Activated CD8-positive, alpha-beta memory T cell treated with anti-CD3 and anti-CD28 coated beads, Interleukin-2, amount 50 U/mL, for 48 hours (primary cell): Measurements from ENCODE around the gene ANTKMT.
"Not testable (repeated sequence)": the region's sequence is repeated elsewhere in the genome, so short reads cannot be mapped to it uniquely, and the experiment has no call there.

Source experiments
- DNase-seq: peaks from one replicate; pipeline ENCODE4 v3.0.0-alpha.2; 2020

The ANTKMT gene

DNA sequence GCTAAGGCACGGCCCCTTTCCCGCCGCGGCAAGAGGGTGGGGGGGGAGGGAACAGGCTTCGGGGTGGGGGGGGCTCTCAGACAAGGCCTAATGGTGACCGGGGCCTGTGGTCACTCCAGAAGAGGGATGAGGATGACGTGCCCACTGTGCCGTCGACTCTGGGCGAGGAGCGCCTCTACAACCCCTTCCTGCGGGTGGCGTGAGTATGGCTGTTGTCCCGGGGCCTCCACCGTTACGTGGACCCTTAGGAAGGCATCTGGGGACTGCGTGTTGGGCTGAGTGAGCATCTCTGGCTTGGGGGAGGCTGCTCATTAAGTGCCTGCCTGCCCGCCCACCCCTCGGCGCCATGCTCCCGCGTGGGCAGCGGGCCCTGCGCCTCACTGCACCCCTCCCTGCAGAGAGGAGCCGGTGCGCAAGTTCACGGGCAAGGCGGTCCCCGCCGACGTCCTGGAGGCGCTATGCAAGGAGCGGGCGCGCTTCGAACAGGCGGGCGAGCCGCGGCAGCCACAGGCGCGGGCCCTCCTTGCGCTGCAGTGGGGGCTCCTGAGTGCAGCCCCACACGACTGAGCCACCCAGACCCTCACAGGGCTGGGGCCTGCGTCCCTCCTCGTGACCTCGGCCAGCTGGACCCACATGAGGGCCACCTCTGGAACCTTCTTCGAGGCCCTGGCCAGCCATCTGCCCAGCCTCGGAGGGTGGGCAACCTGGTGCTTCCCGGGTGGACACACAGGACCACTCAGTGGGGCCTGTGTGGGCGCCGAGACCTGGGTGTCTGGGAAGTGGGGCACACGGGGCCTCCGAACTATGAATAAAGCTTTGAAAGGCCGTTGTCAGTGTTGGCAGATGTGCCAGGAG, 8.2 kb downstream of the ANTKMT start:
- DNase-seq = peak; percentile 60

DNA sequence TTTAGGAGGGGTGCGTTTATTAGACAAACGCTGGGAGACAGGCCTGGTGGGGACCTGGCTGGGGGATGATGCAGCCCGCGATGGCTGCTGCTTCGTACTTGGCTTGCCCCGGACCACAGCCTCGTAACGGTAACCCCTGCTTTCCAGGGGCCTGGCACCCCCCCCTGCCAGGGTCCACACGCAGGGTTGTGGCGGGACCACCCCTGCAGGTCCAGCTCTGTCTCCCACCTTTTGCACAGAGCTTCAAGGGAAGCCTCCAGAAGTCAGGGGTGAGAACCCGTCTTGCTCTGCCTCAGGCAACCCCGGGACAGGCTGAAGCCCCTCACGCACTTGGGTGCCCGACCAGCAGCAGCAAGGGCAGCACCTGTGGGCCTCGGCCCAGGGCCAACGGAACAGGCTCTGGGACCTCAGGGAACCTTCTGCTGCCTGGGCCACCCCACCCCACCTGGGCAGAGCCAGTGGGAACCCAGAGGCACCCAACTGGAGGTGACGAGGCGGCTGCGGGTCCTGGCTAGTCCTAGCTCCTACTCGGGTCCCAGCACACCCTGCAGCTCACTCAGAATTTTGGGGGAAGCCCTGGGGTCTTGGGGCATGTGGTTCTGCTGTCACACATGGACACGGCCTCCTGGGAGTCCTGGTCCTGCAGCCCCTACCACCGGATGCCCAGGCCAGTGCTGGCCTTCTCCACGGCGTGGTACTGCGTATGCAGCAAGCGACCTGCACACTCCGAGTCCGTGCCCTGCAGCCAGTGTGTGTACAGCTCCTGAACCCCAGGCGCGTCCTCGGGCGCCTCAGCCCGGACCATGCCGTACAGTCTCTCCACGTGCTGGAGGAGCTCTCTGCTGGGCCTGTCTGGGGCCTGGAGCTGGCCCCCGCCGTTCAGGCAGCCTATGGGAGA, 9.1 kb downstream of the ANTKMT start:
- DNase-seq = no peak

DNA sequence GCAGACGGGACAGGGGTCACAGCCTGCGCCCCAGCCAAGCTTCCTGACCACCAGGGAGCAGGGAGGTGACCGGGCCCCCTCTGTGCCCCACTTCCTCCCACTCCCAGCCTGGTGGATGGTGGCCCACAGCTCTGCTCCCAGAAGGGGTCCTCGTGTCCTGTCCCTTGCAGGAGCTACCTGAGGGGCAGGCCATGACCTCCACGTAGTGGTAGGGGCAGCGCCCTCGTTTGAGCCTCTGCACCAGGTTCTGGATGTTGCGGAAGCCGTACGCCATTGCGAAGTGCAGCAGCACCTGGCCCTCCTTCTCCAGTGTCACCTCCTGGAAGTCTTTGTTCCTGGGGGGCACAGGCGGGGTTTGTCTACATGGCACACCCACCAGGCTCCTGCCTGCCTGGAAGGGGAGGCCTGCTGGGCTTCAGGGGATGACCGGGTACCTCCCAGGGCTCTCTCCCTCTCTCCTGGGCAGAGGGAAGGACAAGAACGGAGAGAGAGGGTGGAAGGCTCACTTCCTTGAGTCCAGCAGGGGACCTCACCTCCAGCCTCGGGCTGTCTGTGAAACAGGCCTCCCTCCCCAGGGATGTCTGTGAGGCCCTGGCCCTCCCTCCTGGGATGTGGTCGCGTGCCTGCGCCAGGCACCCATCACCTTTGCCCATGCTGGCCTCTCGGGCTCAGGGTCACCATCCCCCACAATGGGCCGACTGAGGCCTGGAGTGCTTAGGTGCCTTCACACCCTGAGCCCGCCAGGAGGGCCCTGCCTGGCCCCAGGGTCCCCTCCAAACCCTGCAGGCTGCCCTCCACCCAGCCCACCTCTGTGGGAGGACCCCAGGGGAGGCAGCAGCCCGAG, 9.9 kb downstream of the ANTKMT start:
- no peak for DNase-seq

DNA sequence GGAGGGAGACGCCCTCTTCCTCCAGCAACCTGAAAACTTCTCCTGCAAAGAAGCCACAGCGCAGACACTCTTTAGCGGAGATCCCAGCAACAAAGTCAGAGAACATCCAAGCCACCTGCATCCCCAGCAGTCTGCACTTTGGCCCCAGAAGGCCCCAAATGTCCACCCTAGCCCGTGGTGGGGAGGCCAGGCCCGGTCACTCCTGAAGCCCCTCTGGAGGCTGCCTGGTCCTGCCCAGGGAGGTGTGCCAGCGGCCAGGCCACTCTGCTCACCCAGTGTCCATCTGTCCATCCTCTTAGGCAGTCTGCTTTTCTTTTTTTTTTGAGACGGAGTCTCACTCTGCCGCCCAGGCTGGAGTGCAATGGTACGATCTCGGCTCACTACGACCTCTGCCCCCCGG, 11.4 kb downstream of the ANTKMT start:
- no peak for DNase-seq

DNA sequence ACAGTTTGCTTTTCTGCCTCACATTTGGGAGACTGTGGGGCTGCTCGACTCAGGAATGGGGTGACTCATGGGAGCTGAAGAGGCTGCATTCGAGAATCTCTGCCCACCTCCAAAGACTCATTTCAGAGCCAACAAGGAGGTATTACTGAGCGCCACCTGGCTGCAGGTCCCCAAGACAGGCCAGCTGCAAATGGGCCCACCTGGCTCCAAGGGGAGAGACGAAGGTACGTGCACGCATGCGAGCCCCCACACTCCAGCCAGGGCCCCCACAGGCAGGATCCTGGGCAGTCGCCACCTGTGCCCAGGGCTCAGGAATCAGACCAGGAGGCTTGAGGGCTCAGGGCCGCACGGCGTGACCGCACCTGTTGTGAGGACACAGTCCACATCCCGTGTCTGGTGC, 12.0 kb downstream of the ANTKMT start:
- no peak for DNase-seq

DNA sequence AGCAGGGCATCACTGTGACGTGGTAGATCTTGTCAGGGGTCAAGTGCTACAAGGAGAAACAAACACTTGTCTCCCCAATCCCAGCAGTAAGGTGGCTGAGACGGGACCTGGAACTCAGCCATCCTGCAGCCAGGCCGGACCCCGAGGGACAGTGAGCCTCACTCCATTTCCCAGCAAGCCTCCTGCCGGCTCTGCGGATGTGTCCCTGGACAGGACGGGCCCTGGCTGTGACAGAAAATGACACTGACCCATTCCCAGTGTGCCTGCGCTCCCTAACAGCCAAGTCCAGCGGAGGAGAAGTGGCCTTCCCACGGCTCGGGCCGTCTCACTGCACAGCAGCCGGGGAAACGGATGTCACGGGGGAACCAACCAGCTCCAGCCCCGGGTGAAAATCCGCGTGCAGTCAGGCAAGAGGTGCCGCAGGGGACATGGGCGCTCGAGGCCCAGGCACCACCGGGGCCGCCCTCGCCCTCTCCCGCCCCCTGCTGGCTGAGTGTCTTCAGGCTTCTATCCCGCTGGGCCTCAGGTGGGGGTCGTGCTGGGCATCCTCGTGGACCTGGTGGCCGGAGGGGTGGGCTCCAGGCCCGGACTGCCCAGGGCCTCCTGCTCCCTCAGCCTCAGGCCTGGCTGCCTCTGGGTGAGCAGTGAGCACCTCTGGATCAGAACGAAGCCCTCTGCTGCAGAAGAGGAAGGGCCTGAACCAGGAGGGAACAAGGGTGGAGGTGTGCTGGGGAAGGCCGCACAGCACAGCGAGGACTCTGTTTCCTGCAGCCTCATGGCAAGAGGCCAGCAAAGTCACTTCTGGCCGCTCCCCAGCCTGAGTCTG, 12.6 kb downstream of the ANTKMT start:
- peak; percentile 78 for DNase-seq

DNA sequence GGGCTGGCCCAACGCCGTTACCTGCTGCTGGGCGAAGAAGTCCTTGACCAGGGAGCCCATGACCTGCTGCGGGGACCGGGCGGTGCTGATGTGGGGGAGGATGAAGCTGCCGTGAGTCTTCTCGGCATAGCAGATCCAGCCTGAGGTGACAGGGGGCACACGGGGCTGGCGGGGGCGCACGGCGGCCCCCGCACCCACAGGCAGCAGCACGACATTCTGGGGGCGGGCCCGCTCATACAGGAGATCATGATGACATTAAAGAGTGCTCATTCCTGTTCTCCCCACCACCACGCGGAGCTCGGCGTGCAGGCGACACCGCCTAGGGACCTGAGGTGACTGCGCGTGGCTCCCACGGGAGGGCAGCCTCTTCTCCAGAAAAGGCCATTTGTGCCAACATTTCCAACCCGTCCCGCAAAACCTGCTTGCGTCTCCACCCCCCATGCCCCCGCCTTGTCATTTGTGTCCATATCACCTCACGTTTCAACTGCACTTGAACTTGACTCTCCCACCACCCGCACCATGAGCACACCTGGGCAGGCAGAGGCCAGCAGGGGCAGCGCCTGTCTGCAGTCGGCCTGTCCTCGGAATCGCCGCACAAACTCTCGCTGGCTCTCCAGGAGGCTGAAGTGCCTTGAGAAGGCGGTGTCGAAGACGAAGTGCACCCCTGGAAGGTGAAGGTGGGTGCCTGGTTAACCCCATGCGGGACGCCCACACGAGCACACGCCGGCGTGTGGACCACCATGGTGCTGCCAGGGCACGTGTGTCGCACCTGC, 13.4 kb downstream of the ANTKMT start:
- no peak for DNase-seq

DNA sequence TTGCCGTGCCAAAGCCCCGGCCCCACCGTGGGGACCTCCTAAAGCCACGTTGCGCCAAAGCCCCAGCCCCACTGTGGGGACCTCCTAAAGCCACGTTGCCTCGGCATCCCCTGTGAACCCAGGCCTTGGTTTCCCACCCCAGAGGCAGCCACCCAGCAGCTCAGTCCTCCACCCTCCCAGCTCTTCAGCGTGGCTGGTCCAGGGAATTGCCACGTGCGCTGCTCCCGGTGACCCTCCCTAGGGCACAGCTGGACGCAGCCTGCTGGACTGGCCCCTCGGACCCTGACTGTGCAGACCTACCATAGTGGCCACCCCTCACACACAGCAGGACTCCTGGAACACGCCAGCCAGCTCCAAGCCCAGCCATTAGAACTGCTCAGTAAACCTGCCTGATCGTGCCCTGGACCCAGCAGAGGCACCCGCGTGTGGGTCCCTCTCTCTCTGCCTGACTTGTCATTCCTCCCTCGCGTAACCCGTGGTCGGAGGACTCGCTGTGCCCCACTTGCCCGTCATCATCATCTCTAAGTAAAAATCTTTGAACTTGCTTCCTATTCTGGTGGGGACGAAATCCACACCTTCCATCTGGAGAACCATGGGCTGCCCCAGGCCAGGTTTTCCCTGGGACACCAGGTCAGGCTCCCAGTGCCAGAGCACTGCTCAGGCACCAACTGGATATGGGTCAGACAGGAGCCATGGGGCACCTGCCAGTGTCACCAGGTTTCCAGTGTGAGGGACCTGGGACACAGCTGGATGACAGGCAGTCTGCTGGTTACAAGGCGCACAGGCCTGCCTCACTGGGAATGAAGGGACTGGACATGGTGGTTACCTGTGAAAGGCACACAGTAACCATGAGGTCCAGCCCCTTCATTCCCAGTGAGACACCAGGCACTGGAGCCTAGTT, 14.3 kb downstream of the ANTKMT start:
- peak; percentile 61 for DNase-seq

DNA sequence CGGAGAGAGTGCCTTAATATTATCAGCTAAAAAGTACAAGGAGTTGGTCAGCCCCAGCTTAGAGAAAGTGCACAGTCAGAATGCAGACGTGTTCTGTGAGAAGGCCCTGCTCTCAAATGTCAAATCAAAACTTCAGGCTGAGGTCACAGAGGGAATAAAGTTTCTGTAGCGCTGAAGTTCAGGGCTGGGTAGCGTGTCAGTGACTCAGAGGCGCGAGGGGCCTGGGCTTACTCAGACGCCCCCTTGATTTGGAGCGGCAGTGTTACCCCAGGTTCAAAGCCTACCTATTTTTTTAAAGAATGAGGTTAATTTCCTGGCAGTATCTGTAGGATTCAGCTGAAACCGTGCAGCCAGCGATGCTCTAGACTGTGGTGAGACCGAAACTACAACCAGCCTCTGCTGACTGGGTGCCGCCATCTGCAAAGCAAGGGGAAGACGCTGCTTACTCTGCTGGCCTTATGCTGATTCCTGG, 15.1 kb downstream of the ANTKMT start:
- DNase-seq = peak; percentile 79

DNA sequence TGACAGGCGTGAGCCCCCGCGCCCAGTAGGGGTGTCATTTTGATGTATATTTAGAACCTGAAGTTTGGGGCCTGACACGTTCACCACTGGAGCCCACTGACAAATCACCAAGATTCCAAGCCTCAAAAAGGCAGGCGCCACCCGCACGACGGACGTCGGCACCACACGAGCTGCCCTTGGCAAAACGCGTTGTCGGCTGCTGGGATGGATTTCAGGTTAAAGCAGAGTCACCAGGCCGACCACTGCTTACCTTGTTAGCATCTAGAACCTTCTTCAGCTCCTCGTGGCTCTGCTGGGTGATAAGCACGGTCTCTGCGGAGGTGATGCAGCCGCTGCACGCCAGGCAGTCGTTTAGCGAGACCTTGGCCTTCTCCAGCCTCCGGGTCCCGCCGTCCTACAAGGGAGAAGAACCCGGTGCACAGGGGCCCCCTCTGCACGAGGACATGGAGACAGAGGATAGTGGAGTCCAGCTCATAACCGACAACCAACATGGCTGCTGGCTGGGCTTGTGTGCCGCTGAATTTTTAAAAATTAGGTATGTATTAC, 16.1 kb downstream of the ANTKMT start:
- DNase-seq = no peak

DNA sequence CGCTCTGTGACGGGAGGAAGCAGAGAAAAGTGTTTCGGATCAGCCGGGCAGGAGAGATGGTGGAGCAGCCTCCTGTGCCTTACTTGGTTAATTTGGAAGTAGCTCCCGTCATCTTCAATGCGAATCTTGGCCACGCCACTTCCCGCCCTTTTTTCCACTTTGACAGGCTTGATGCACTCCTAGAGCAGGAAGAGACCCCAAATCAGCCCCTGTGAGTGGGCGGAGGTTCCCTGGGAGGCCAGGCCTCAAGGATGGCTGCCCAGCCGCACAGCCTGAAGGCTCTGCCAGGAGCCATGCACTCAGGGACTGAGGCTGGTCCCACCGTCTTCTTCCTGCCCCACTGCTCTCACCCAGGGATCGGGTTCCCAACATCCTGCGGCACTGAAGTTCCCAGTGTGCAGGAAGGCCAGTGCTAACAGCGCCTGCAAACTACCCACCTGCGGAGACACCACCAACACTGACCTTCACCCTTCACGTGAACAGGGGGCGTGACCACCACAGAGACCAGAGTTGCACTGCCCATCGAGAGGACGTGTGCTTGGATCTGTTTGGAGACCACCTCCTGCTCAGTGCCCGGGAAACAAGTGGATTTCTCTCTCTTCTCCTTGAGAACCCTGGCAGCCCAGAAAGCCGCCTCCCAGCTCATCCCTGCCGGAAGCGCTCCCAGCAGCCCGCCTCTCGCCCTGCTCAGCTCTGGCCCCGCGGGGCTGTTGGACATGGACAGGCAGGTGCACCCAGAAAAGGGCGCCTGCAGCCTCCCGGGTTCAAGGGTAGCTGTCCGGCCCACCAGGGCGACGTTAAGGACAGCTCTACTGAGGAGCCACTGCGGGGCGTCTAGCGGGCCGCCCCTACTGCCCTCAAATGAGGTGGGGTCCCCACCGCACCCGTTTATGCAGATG, 18.9 kb downstream of the ANTKMT start:
- DNase-seq = no peak

DNA sequence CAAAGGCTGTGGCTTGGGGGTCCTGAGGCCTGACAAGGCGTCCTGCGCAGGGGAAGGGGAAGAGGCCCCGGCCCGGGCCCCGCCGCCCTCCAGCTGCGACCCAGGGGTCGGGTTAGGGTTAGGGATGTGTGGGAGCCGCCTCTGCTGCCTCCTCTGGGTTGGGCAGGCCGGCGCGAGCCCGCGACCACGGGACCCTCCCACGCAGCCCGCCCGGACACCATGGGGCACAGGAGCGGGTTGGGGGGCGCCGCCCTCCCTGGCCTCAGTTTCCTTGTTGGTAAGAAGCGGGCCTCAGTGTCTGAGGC, 19.5 kb downstream of the ANTKMT start:
- no peak for DNase-seq

DNA sequence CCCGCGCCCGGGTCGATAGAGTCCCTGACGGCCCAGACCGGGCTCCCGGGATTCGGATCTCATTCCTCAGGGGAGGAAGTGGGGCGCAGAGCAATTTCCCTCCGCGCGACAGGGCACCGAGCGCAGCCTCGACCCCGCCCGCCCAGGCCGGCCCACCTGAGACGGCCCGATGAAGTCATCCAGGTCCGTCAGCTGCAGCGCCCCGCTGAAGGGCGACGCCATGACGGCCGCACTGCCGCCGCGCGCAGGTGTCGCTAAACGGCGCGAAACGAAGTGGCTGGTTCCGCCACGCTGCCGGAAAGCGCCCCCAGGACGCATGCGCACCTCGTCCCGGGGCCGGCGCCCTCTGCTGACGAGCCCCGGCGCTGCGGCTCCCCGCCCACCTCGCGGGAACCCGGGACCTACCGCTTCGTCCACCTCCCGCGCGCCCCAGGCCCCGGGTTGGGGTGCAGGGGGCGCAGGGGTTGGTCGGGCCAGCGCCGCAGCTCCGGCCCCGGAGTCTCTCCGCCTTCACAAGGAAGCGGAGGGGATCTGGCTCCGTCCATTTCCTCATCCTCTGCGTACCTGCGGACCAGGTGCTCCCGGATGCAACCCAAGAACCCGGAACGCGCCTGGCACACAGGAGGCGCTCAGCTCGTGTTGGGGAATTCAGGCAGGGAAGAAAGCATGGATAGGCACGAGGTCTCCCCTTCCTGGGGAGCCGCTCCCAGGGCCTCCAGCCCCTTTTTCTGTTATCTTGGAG, 20.0 kb downstream of the ANTKMT start, which contains the start of gene CIAO3:
TSS of gene CIAO3 (minus strand) at position 234 of the 742 bp plus-strand sequence. CDS start at position 222, 12 bp downstream.
- peak; percentile 99 for DNase-seq

DNA sequence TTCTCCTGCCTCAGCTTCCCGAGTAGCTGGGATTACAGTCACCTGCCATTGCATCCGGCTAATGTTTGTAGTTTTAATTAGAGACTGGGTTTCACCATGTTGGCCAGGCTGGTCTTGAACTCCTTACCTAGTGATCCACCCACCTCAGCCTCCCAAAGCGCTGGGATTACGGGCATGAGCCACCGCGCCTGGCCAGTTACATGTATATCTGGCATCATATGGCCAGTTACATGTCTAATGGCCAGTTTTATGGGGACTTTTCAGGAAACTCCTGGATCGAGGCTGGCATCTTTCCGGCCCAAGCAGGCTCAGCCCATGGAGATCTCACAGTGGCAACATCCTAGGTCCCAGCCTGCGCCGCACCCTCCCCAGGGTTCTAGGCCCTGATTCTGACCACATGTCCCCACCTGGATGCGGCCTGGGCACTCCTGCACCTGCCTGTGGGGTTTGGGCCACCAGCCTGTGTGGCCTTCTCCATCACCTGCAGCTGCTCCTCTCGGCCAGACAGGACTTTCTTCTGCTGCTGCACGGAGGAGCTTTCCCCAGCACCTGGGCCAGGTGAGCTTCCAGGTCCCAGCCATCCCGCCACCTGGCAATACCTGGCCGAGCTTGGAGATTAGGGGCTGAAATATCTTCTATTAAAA, 21.2 kb downstream of the ANTKMT start:
- DNase-seq = no peak

DNA sequence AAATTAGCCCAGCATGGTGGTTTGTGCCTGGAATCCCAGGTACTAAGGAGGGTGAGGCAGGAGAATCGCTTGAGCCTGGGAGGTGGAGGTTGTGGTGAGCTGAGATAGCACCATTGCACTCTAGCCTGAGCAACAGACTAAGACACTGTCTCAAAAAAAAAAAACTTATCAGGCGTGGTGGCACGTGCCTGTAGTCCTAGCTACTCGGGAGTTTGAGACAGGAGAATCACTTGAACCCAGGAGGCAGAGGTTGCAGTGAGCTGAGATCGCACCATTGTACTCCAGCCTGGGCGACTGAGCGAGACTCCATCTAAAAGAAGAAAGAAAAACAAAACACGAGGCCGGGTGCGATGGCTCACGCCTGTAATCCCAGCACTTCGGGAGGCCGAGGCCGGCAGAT, 21.9 kb downstream of the ANTKMT start:
- DNase-seq = not testable (repeated sequence)

DNA sequence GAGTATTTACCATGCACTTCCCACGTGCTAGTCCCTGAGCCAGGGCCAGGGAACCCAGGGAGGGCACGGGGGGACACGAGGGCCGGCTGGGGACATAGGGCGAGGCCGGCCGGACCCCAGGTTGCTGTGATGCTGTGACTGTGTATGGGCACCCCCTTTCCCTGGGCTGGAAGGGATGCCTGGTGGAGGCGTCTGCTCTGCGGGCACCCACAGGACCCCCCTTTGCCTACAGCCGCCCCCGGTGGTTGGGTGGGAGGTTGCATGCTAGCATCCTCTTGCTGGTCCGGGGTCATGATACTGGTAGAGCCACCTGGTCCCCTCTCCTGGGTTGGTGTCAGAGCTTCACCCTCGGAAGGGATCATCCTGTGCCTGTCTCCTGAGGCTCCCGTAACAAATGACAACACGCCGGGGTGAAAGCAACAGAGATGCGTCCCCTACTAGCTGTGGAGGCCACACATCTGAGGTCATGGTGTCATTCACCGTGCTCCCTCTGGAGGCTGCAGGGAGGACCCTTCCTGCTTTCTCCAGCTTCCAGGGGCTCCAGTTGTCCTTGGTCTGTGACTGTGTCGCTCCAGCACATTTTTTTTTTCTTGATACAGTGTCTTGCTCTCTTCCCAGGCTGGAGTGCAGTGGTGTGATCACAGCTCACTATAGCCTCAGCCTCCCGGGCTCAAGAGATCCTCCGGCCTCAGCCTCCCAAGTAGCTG, 23.0 kb downstream of the ANTKMT start:
- DNase-seq = no peak

DNA sequence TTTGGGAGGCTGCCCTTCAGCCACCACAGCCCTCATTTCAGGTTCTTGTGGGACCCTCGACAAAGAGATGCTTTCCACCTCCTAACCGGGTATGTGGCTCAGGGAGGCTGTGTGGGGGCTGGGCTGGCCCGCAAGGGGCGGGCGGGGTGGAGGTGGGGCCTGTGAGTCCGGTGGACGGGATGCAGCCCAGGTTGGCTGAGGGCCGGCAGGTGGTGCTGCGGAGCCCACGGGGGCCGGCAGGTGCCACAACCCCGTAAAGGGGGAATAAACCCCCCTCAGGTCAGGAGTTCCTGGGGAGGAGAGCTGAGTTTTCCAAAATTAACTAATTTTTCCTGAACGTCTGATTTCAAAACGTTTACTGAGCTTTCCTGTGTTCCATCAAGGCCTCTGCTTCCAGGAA, 24.8 kb downstream of the ANTKMT start:
- peak; percentile 60 for DNase-seq
